ENCODE results near the gene RRP8. TPM values are rescaled to one million over a fixed set of nuclear protein-coding genes. Genes with fewer than 3 reads are reported as not detected.

Gene RRP8
- 10 to 100 TPM; 10.9 to 23.5 (median 15.7) TPM for total RNA-seq

- peak within 1 kb of the TSS; percentile 90 to 99 (median 96) for H3K27ac ChIP-seq
- H3K27me3 ChIP-seq = no peaks in the 10 kb centered on the region
- H3K36me3 ChIP-seq = peaks cover 16 to 48% (median 28%) of the 10 kb centered on the region in 3 donors
- DNase-seq = peak; percentile 60
- H3K4me3 ChIP-seq = peak within 1 kb of the TSS; percentile 81 to 92 (median 86)
- H3K4me1 ChIP-seq = peaks cover 22 to 76% (median 55%) of the 10 kb centered on the region in 3 donors
- WGBS, 2 donors = 0 to 1% methylated on average over 7 to 17 of the region's 72 CpGs
- H3K9me3 ChIP-seq = no peaks in the 10 kb centered on the region
- intact Hi-C loops (cut with DNase I) = loop anchor here (5.0 kb wide), 1 partner anchor 79 kb away; the partner anchor contains the start of gene MRPL17
- TF ChIP-seq POLR2A (IDR thresholded peaks at IDR 0.05) (peak in 2 of 4 donors; percentile 78 to 82), CTCF (IDR thresholded peaks at IDR 0.05) (peak in 4 of 6 experiments; percentile 8 to 65 (median 20))
Measured at GRCh38 chr11:6603287-6604080, at the start of gene RRP8, which contains the start of gene ILK. RRP8 (minus strand) TSS chr11:6603616; CDS start chr11:6603502, 114 bp downstream. ILK (plus strand) TSS chr11:6603774; CDS start chr11:6604272, 498 bp downstream.

GRCh38 chr11:6653097-6653496, 49.7 kb upstream of the RRP8 start:
- 79 to 96% methylated on average over 1 of the region's 1 CpG for WGBS, 2 donors
- Histone ChIP-seq H3K27ac (no peak overlapping the region), H3K27me3 (peaks cover 0 to 62% (median 0%) of the 10 kb centered on the region in 4 donors), H3K4me3 (no peak overlapping the region), H3K36me3 (no peaks in the 10 kb centered on the region), H3K9me3 (no peaks in the 10 kb centered on the region), H3K4me1 (peaks cover 0 to 33% (median 3%) of the 10 kb centered on the region in 3 donors)
- no peak for DNase-seq
- intact Hi-C loops (cut with DNase I) = no loop called here
- TF ChIP-seq POLR2A (IDR thresholded peaks at IDR 0.05) (no peak), CTCF (IDR thresholded peaks at IDR 0.05) (no peak)

DNA sequence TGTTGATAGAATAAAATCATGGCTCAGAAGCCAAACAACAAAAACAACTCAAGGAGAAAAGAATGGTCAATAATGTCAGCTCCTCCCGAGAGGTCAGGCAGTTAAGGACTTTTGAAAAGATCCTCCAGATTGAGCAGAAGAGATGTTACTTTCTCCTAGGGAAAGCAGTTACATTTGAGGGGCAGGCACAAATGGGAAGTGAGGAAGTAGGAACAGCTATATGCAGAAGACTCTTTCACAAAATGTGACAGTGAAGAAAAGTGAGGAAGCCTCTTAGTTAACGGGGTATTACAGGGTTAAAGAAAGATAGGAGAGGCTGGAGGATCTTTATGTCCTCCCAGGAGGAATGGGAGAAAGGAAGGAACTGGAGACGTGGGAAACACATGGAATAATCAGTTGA, 48.8 kb upstream of the RRP8 start:
- WGBS, 2 donors = 48 to 65% methylated on average over 3 of the region's 3 CpGs
- H3K4me1 ChIP-seq = peaks cover 0 to 42% (median 7%) of the 10 kb centered on the region in 3 donors
- H3K4me3 ChIP-seq = no peak overlapping the region
- peaks cover 0 to 56% (median 0%) of the 10 kb centered on the region in 4 donors for H3K27me3 ChIP-seq
- no peak for DNase-seq
- intact Hi-C loops (cut with DNase I) = no loop called here
- no peak overlapping the region for H3K27ac ChIP-seq
- H3K9me3 ChIP-seq = no peaks in the 10 kb centered on the region
- TF ChIP-seq POLR2A (IDR thresholded peaks at IDR 0.05) (no peak), CTCF (IDR thresholded peaks at IDR 0.05) (no peak)
- no peaks in the 10 kb centered on the region for H3K36me3 ChIP-seq

GRCh38 chr11:6650980-6651379, 47.6 kb upstream of the RRP8 start:
- intact Hi-C loops (cut with DNase I) = no loop called here
- H3K36me3 ChIP-seq = no peaks in the 10 kb centered on the region
- H3K27ac ChIP-seq = no peak overlapping the region
- H3K9me3 ChIP-seq = no peaks in the 10 kb centered on the region
- no peak overlapping the region for H3K4me3 ChIP-seq
- DNase-seq = no peak
- TF ChIP-seq POLR2A (IDR thresholded peaks at IDR 0.05) = no peak
- no peak for TF ChIP-seq CTCF (IDR thresholded peaks at IDR 0.05)
- H3K27me3 ChIP-seq = peaks cover 0 to 44% (median 0%) of the 10 kb centered on the region in 4 donors
- H3K4me1 ChIP-seq = peaks cover 10 to 48% (median 19%) of the 10 kb centered on the region in 3 donors
- 48 to 76% methylated on average over 6 of the region's 6 CpGs for WGBS, 2 donors

DNA sequence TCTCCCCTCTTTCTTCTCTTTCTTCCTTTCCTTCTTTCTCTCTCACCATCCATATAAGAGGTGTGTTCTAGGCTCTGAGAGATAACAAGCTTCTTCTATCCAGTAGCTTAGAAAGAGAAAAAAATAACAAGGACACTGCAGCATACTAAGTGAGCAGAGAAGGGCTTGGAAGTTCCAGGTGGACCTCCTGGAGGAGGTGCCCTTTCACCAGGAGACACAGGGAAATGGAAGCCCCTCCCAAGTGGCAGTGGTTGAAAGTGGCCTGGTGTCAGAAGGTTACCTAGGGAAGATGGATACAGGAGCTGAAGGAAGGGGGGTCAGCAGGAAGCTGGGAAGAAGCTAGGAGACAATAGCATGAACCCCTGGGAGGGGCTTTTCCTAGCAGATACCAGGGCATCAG, 46.7 kb upstream of the RRP8 start:
- peaks cover 15 to 52% (median 23%) of the 10 kb centered on the region in 3 donors for H3K4me1 ChIP-seq
- TF ChIP-seq CTCF (IDR thresholded peaks at IDR 0.05) = no peak
- no peak for TF ChIP-seq POLR2A (IDR thresholded peaks at IDR 0.05)
- peaks cover 0 to 35% (median 0%) of the 10 kb centered on the region in 4 donors for H3K27me3 ChIP-seq
- intact Hi-C loops (cut with DNase I) = no loop called here
- no peaks in the 10 kb centered on the region for H3K36me3 ChIP-seq
- no peak overlapping the region for H3K27ac ChIP-seq
- H3K4me3 ChIP-seq = no peak overlapping the region
- H3K9me3 ChIP-seq = no peaks in the 10 kb centered on the region
- DNase-seq = no peak
